VCaP (cell line): ENCODE results near the gene BRI3BP.

Experiments used
- H3K27ac ChIP-seq: fragments of 450-650 bp; 2 replicates; pipeline ENCODE4 v1.5.1; 2017
- CTCF ChIP-seq: fragments of 450-650 bp; conservative IDR thresholded peaks from 2 replicates; pipeline ENCODE4 v1.5.1; 2017; ENCODE audit warnings: mild to moderate bottlenecking, moderate library complexity

Gene BRI3BP

GRCh38 chr12:124964836-124965462, 28.5 kb upstream of the BRI3BP start:
- no peak overlapping the region for H3K27ac ChIP-seq
- TF ChIP-seq CTCF, result no peak

- no peak for TF ChIP-seq CTCF
- no peak overlapping the region for H3K27ac ChIP-seq
Observed at GRCh38 chr12:124967016-124967739, 26.3 kb upstream of the BRI3BP start.

GRCh38 chr12:124968656-124969055, 24.8 kb upstream of the BRI3BP start:
- TF ChIP-seq CTCF, result no peak
- H3K27ac ChIP-seq, result no peak overlapping the region

- no peak overlapping the region for H3K27ac ChIP-seq
- no peak for TF ChIP-seq CTCF
Observed at GRCh38 chr12:124970647-124971402, 22.6 kb upstream of the BRI3BP start.

- TF ChIP-seq CTCF, result no peak
- H3K27ac ChIP-seq, result no peak overlapping the region
Observed at GRCh38 chr12:124971603-124972002, 21.8 kb upstream of the BRI3BP start.

GRCh38 chr12:124972211-124972610, 21.2 kb upstream of the BRI3BP start:
- no peak overlapping the region for H3K27ac ChIP-seq
- TF ChIP-seq CTCF, result no peak

- TF ChIP-seq CTCF, result no peak
- no peak overlapping the region for H3K27ac ChIP-seq
Observed at GRCh38 chr12:124975276-124975675, 18.2 kb upstream of the BRI3BP start.
